ENCODE results near the gene IPPK.

IPPK gene

DNA sequence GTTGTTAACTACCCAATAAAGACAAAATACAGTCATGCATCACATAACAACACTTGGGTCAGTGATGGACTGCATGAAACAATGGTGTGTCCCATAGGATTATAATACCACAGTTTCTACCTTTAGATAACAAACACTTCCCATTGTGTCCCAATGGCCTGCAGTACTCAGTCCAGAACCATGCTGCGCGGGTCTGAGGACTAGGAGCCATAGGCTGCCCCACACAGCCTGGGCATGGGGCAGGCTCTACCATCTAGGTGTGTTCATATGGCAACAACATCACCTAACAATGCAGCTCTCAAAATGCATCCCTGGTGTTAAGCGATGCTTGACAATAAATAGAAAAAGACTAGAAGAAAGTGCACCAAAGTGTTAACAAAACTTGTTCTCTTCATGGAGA lies 6.8 kb downstream of the IPPK start (continued):
- TF ChIP-seq, protein P1, sequence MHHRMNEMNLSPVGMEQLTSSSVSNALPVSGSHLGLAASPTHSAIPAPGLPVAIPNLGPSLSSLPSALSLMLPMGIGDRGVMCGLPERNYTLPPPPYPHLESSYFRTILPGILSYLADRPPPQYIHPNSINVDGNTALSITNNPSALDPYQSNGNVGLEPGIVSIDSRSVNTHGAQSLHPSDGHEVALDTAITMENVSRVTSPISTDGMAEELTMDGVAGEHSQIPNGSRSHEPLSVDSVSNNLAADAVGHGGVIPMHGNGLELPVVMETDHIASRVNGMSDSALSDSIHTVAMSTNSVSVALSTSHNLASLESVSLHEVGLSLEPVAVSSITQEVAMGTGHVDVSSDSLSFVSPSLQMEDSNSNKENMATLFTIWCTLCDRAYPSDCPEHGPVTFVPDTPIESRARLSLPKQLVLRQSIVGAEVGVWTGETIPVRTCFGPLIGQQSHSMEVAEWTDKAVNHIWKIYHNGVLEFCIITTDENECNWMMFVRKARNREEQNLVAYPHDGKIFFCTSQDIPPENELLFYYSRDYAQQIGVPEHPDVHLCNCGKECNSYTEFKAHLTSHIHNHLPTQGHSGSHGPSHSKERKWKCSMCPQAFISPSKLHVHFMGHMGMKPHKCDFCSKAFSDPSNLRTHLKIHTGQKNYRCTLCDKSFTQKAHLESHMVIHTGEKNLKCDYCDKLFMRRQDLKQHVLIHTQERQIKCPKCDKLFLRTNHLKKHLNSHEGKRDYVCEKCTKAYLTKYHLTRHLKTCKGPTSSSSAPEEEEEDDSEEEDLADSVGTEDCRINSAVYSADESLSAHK (tag by site-specific recombination; IDR thresholded peaks at IDR 0.05) = no peak
- TF ChIP-seq ZNF335 (tag by site-specific recombination; conservative IDR thresholded peaks at IDR 0.05) = no peak
- TF ChIP-seq, protein P2, sequence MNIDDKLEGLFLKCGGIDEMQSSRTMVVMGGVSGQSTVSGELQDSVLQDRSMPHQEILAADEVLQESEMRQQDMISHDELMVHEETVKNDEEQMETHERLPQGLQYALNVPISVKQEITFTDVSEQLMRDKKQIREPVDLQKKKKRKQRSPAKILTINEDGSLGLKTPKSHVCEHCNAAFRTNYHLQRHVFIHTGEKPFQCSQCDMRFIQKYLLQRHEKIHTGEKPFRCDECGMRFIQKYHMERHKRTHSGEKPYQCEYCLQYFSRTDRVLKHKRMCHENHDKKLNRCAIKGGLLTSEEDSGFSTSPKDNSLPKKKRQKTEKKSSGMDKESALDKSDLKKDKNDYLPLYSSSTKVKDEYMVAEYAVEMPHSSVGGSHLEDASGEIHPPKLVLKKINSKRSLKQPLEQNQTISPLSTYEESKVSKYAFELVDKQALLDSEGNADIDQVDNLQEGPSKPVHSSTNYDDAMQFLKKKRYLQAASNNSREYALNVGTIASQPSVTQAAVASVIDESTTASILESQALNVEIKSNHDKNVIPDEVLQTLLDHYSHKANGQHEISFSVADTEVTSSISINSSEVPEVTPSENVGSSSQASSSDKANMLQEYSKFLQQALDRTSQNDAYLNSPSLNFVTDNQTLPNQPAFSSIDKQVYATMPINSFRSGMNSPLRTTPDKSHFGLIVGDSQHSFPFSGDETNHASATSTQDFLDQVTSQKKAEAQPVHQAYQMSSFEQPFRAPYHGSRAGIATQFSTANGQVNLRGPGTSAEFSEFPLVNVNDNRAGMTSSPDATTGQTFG (tag by site-specific recombination; IDR thresholded peaks at IDR 0.05; ENCODE audit: borderline replicate concordance) = no peak

DNA sequence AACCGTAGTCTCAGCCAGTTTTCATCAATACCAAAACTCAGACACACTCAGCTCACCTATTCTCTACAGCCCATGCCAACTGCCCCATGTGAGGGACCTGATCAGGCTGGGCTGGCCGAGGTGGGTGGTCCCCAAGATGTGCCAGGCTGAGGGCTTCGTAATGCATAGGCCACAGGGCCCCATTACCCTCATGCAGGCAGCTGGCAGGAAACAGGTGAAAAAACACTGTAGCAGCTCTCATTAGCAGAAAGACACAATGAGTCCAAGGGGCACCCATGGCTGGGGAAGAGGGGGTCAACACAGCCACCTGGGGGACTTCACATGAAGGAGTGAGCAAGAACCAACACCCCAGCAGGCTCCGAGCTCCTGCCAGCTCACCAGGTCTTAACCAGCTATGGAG lies 8.2 kb downstream of the IPPK start:
- ChIA-PET POLR2A (interaction anchor here (1.2 kb wide), 1 partner anchor 9 kb away, joined by 4 read pairs; the partner anchor contains the start of gene IPPK), CTCF (interaction anchor here (0.7 kb wide), 1 partner anchor 1217 kb away, joined by 3 read pairs; no protein-coding TSS in a partner anchor)
- Histone ChIP-seq H3K4me3 (ENCODE audit: low read depth, low read length) (no peak overlapping the region), H3K36me3 (ENCODE audit: control insufficient read depth in 2 of 2, insufficient read depth in 1 of 2, low read length in 2 of 2) (peaks cover 0 to 42% of the 10 kb centered on the region in 2 experiments; a peak in 1 of 3 replicates), H3K9me3 (ENCODE audit: control insufficient read depth, insufficient read depth, low read depth, low read length) (no peaks in the 10 kb centered on the region), H3K4me1 (ENCODE audit: control insufficient read depth, insufficient read depth, low read length) (0 out of 2 replicates have a peak, but pooled peaks cover 3% of the 10 kb centered on the region), H3K27ac (ENCODE audit: extremely low read depth, low read depth, low read length) (no peak overlapping the region)
- no peak for TF ChIP-seq ZNF214 (tag by site-specific recombination; IDR thresholded peaks at IDR 0.05; ENCODE audit: borderline replicate concordance)
- no peak for TF ChIP-seq ZSCAN16 (tag by site-specific recombination; IDR thresholded peaks at IDR 0.05)
- TF ChIP-seq, protein P2 (tag by site-specific recombination; IDR thresholded peaks at IDR 0.05; ENCODE audit: borderline replicate concordance) = no peak

DNA sequence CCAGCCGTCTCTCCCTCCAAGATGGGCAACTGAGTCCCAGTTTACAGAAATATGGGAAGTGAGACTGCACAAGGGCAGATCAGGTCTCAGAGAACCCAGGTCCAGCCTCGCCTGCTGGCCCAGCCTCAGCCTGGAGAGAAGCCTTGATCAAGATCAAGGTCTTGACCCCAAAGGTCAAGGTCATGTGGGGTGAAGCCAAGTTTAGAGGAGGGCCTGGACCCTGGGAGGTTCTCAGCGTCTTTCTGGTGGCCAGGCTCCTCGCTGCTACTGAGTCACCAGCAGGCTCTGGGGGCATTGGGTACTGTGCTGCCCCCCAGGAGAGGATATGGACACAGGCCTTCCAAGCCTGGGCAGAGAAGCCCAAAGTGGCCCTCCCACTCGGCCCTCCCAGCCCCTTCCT lies 8.8 kb downstream of the IPPK start:
- H3K4me1 ChIP-seq (ENCODE audit: control insufficient read depth, insufficient read depth, low read length) = 0 out of 2 replicates have a peak, but pooled peaks cover 3% of the 10 kb centered on the region
- H3K4me3 ChIP-seq (ENCODE audit: low read depth, low read length) = no peak overlapping the region
- CTCF ChIA-PET = no interaction called here
- TF ChIP-seq, protein P3, sequence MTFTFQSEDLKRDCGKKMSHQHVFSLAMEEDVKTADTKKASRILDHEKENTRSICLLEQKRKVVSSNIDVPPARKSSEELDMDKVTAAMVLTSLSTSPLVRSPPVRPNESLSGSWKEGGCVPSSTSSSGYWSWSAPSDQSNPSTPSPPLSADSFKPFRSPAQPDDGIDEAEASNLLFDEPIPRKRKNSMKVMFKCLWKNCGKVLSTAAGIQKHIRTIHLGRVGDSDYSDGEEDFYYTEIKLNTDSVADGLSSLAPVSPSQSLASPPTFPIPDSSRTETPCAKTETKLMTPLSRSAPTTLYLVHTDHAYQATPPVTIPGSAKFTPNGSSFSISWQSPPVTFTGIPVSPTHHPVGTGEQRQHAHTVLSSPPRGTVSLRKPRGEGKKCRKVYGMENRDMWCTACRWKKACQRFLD (tag by site-specific recombination; IDR thresholded peaks at IDR 0.05) = no peak
- no peak for TF ChIP-seq ZNF133 (tag by site-specific recombination; IDR thresholded peaks at IDR 0.05)
- no peak for TF ChIP-seq ZNF202 (tag by site-specific recombination; IDR thresholded peaks at IDR 0.05; ENCODE audit: borderline replicate concordance)
- no peak for TF ChIP-seq ZXDB (tag by site-specific recombination; IDR thresholded peaks at IDR 0.05)
- no peak for TF ChIP-seq ZNF274 (IDR thresholded peaks at IDR 0.05; ENCODE audit: low read length)
- TF ChIP-seq ZNF274 (tag by site-specific recombination; IDR thresholded peaks at IDR 0.05; ENCODE audit: borderline replicate concordance) = no peak
- no peak for TF ChIP-seq BCL11A (tag by site-specific recombination; IDR thresholded peaks at IDR 0.05; ENCODE audit: low read depth)
- TF ChIP-seq ZNF514 (tag by site-specific recombination; IDR thresholded peaks at IDR 0.05) = no peak
- TF ChIP-seq ZNF214 (tag by site-specific recombination; IDR thresholded peaks at IDR 0.05; ENCODE audit: borderline replicate concordance) = no peak
- H3K27ac ChIP-seq (ENCODE audit: extremely low read depth, low read depth, low read length) = no peak overlapping the region
- H3K36me3 ChIP-seq (ENCODE audit: control insufficient read depth in 2 of 2, insufficient read depth in 1 of 2, low read length in 2 of 2) = peaks cover 0 to 42% of the 10 kb centered on the region in 2 experiments; a peak in 1 of 3 replicates
- H3K9me3 ChIP-seq (ENCODE audit: control insufficient read depth, insufficient read depth, low read depth, low read length) = no peaks in the 10 kb centered on the region
- POLR2A ChIA-PET = interaction anchor here (1.2 kb wide), 1 partner anchor 9 kb away, joined by 4 read pairs; the partner anchor contains the start of gene IPPK

Measured in HEK293 (cell line).